HCT116 (cell line): ENCODE measurements around the gene BTBD6. TPM values are rescaled to one million over a fixed set of nuclear protein-coding genes. Genes with fewer than 3 reads are reported as not detected.

ENCODE experiments used
- ATAC-seq: fragments of 200-7000 bp; cut with Tn5 transposase; 2 replicates; pipeline ENCODE4 v1.9.1; 2020; ENCODE audit warnings: mild to moderate bottlenecking, moderate library complexity
- BruUV-seq: library from RNA; stranded (reverse); fragments of 400-500 nt; replicated peaks from 2 replicates; lab custom pipeline; 2021; lab: Mats Ljungman, UMichigan
- CTCF ChIA-PET: fragments of 300-600 bp; sonication (Branson Sonifier 250); formaldehyde crosslinking; loops from one replicate; lab custom pipeline; 2021; ENCODE audit warnings: antibody characterized with exemption; lab: Charles Lee
- POLR2A ChIA-PET: fragments of 300-600, 350-600 bp; sonication (Branson Sonifier 250); formaldehyde crosslinking; loops from one replicate; lab custom pipeline; 2021; ENCODE audit warnings: antibody characterized with exemption; lab: Charles Lee
- RAD21 ChIA-PET, 2 experiments: fragments of 300-600 bp; sonication (Branson Sonifier 250); formaldehyde crosslinking; loops; one replicate each; lab custom pipeline; 2023; ENCODE audit warnings: low total read pairs in 2 of 2; ENCODE audit not compliant: uncharacterized antibody in 2 of 2, unreplicated experiment in 2 of 2, low non-redundant PET in 1 of 2; lab: Charles Lee
- DNase-seq: peaks from one replicate; pipeline ENCODE4 v3.0.0-alpha.2; 2010; ENCODE audit warnings: low read depth, low spot score
- H2AFZ ChIP-seq: fragments of 200-600 bp; shearing (Covaris generic), sonication (generic); 2 replicates; pipeline ENCODE4 v1.6.1; 2017; ENCODE audit warnings: low read depth, mixed run types, mixed read lengths, antibody characterized with exemption, low read length; ENCODE audit not compliant: poor library complexity, severe bottlenecking
- H3K27ac ChIP-seq: 2 replicates; pipeline ENCODE4 v1.5.1; 2012; ENCODE audit warnings: low read depth, low read length
- H3K27me3 ChIP-seq: fragments of 200-600 bp; sonication (generic); 2 replicates; pipeline ENCODE4 v1.6.1; 2016; ENCODE audit warnings: mixed run types, low read length, mixed read lengths; ENCODE audit not compliant: insufficient read depth
- H3K36me3 ChIP-seq, 2 experiments: fragments of 200-500 bp in 1 of 2; fragments of 200-600 bp in 1 of 2; sonication (Bioruptor generic) in 1 of 2; sonication (generic) in 1 of 2; 2 replicates each; pipeline versions ENCODE4 v1.5.1 to v1.6.1; 2014 to 2016; ENCODE audit warnings: low read length in 2 of 2, inconsistent platforms in 1 of 2, mixed read lengths in 1 of 2, mixed run types in 1 of 2; ENCODE audit not compliant: insufficient read depth in 2 of 2, control insufficient read depth in 1 of 2
- H3K4me1 ChIP-seq, 2 experiments: fragments of 200-600 bp in 1 of 2; sonication (generic) in 1 of 2; 2 replicates each; pipeline versions ENCODE4 v1.5.1 to v1.6.1; 2012 to 2017; ENCODE audit warnings: low read length in 2 of 2, inconsistent platforms in 1 of 2, mild to moderate bottlenecking in 1 of 2, mixed read lengths in 1 of 2, mixed run types in 1 of 2, moderate library complexity in 1 of 2; ENCODE audit not compliant: insufficient read depth in 2 of 2, control insufficient read depth in 1 of 2
- H3K4me2 ChIP-seq: fragments of 200-600 bp; sonication (generic); 2 replicates; pipeline ENCODE4 v1.6.1; 2017; ENCODE audit warnings: mixed run types, low read length, mixed read lengths
- H3K4me3 ChIP-seq, 2 experiments: fragments of 200-600 bp in 1 of 2; sonication (generic) in 1 of 2; replicated peaks in 1 of 2; 2 replicates each; pipeline ENCODE4 v1.5.1; 2011 to 2016; ENCODE audit warnings: low read length in 2 of 2, control low read depth in 1 of 2, low read depth in 1 of 2, mild to moderate bottlenecking in 1 of 2, mixed read lengths in 1 of 2, mixed run types in 1 of 2
- H3K79me2 ChIP-seq: fragments of 200-600 bp; sonication (generic); 2 replicates; pipeline ENCODE4 v1.6.1; 2017; ENCODE audit warnings: mild to moderate bottlenecking, mixed run types, low read length, moderate library complexity, mixed read lengths; ENCODE audit not compliant: insufficient read depth
- H3K9ac ChIP-seq: fragments of 200-600 bp; sonication (generic); 2 replicates; pipeline ENCODE4 v1.6.1; 2016; ENCODE audit warnings: low read length, mixed read lengths
- H3K9me2 ChIP-seq: fragments of 200-600 bp; sonication (generic), shearing (Covaris generic); 2 replicates; pipeline ENCODE4 v1.6.1; 2017; ENCODE audit warnings: mixed run types, mild to moderate bottlenecking, moderate library complexity; ENCODE audit not compliant: insufficient read depth
- H3K9me3 ChIP-seq, 2 experiments: fragments of 200-500 bp in 1 of 2; fragments of 200-600 bp in 1 of 2; sonication (Bioruptor generic) in 1 of 2; sonication (generic) in 1 of 2; 2 replicates each; pipeline ENCODE4 v1.6.1; 2014 to 2017; ENCODE audit warnings: low read length in 2 of 2, mixed read lengths in 2 of 2, inconsistent platforms in 1 of 2, low read depth in 1 of 2, mild to moderate bottlenecking in 1 of 2, mixed run types in 1 of 2, moderate library complexity in 1 of 2; ENCODE audit not compliant: control insufficient read depth in 1 of 2, insufficient read depth in 1 of 2
- H4K20me1 ChIP-seq: fragments of 200-600 bp; sonication (generic), shearing (Covaris generic); 2 replicates; pipeline ENCODE4 v1.6.1; 2017; ENCODE audit warnings: mixed run types, mild to moderate bottlenecking, moderate library complexity; ENCODE audit not compliant: insufficient read depth
- ATF3 ChIP-seq: IDR thresholded peaks from 2 replicates; pipeline ENCODE4 v1.6.1; 2012
- CBX3 ChIP-seq: IDR thresholded peaks from 2 replicates; pipeline ENCODE4 v1.6.1; 2012; ENCODE audit warnings: low read depth
- CEBPB ChIP-seq: IDR thresholded peaks from 2 replicates; pipeline ENCODE4 v1.6.1; 2012; ENCODE audit warnings: low read depth
- ELF1 ChIP-seq: IDR thresholded peaks from 2 replicates; pipeline ENCODE4 v1.6.1; 2012; ENCODE audit warnings: low read depth, borderline replicate concordance
- EZH2 ChIP-seq: fragments of 200-600 bp; sonication (generic); IDR thresholded peaks from 2 replicates; pipeline ENCODE4 v1.6.1; 2017; ENCODE audit warnings: antibody characterized with exemption, mixed run types
- EZH2phosphoT487 ChIP-seq: fragments of 200-600 bp; IDR thresholded peaks from 2 replicates; pipeline ENCODE4 v1.6.1; 2018; ENCODE audit warnings: antibody characterized with exemption, borderline replicate concordance
- FOSL1 ChIP-seq: IDR thresholded peaks from 2 replicates; pipeline ENCODE4 v1.6.1; 2012; ENCODE audit warnings: low read depth
- JUND ChIP-seq: IDR thresholded peaks from 2 replicates; pipeline ENCODE4 v1.6.1; 2012
- POLR2A ChIP-seq: IDR thresholded peaks from 2 replicates; pipeline ENCODE4 v1.7.0; 2011; ENCODE audit warnings: borderline replicate concordance; ENCODE audit not compliant: insufficient read depth, insufficient read length; ENCODE audit errors: extremely low read depth
- POLR2AphosphoS5 ChIP-seq: IDR thresholded peaks from 2 replicates; pipeline ENCODE4 v1.6.1; 2011; ENCODE audit warnings: mild to moderate bottlenecking, low read depth, low read length, moderate library complexity
- RAD21 ChIP-seq: IDR thresholded peaks from 2 replicates; pipeline ENCODE4 v1.6.1; 2012; ENCODE audit warnings: low read depth, mild to moderate bottlenecking
- REST ChIP-seq: IDR thresholded peaks from 2 replicates; pipeline ENCODE4 v1.6.1; 2012; ENCODE audit warnings: low read depth
- SIN3A ChIP-seq: IDR thresholded peaks from 2 replicates; pipeline ENCODE4 v1.6.1; 2012; ENCODE audit warnings: low read depth
- SRF ChIP-seq: IDR thresholded peaks from 2 replicates; pipeline ENCODE4 v1.6.1; 2012; ENCODE audit warnings: low read depth
- YY1 ChIP-seq: IDR thresholded peaks from 2 replicates; pipeline ENCODE4 v1.6.1; 2011; ENCODE audit warnings: low read length, low read depth, moderate library complexity, mild to moderate bottlenecking; ENCODE audit not compliant: insufficient replicate concordance; ENCODE audit errors: extremely low read depth
- ZFX ChIP-seq: fragments of 450-650 bp; IDR thresholded peaks from 2 replicates; pipeline ENCODE4 v1.6.1; 2017
- ZNF274 ChIP-seq: fragments of 200-500 bp; sonication (Bioruptor generic); IDR thresholded peaks from 2 replicates; pipeline ENCODE4 v1.6.1; 2014; ENCODE audit warnings: mild to moderate bottlenecking, low read depth, low read length, inconsistent platforms
- intact Hi-C: fragments of 100-400 bp; cut with micrococcal nuclease; formaldehyde crosslinking; loops from 2 replicates; pipeline ENCODE4 v1.10.0; 2022
- total RNA-seq: library from RNA; stranded (reverse); gene quantifications from one replicate; pipeline ENCODE4 v1.2.1, GENCODE V29; 2021; ENCODE audit not compliant: unreplicated experiment

The BTBD6 gene
- total RNA-seq, 1 experiment from 2014 or later = 35.9 TPM

- no peak overlapping the region for H3K27ac ChIP-seq
- H3K27me3 ChIP-seq = no peaks in the 10 kb centered on the region
- no peak overlapping the region for H2AFZ ChIP-seq
- H3K9me3 ChIP-seq = no peaks in the 10 kb centered on the region
- no peaks in the 10 kb centered on the region for H3K79me2 ChIP-seq
- no peak for TF ChIP-seq ZFX
- no peak for TF ChIP-seq CEBPB
- no peak for TF ChIP-seq CBX3
- no peak for TF ChIP-seq EZH2phosphoT487
- TF ChIP-seq ELF1 = no peak
- no peak for TF ChIP-seq YY1
- no peak for TF ChIP-seq POLR2A
- no peak for TF ChIP-seq ATF3
- TF ChIP-seq JUND = no peak
- no peak for TF ChIP-seq REST
- no peak for TF ChIP-seq SRF
- TF ChIP-seq ZNF274 = no peak
- no peak for TF ChIP-seq RAD21
- TF ChIP-seq FOSL1 = no peak
- TF ChIP-seq POLR2AphosphoS5 = no peak
- TF ChIP-seq SIN3A = no peak
- TF ChIP-seq EZH2 = no peak
- ChIA-PET RAD21 (no interaction called here), CTCF (no interaction called here), POLR2A (no interaction called here)
- no peak overlapping the region for H3K4me3 ChIP-seq
- H3K9ac ChIP-seq = no peak overlapping the region
- H3K4me1 ChIP-seq = peaks cover 14 to 20% of the 10 kb centered on the region in 2 experiments; a peak in 3 of 4 replicates
- DNase-seq (no peak), ATAC-seq (no peak)
- no peaks in the 10 kb centered on the region for H3K9me2 ChIP-seq
- H4K20me1 ChIP-seq = no peaks in the 10 kb centered on the region
- H3K36me3 ChIP-seq = no peaks in the 10 kb centered on the region
- intact Hi-C loops = no loop called here
- BruUV-seq = no TSS peak
- no peak overlapping the region for H3K4me2 ChIP-seq
These were observed 42.6 kb upstream of the BTBD6 start for GRCh38 chr14:105205673-105206208.
